ENCODE measurements around the gene TCF4. TPM values are rescaled to one million over a fixed set of nuclear protein-coding genes. Genes with fewer than 3 reads are reported as not detected.

TCF4 gene
- total and polyA plus RNA-seq, 4 donors = 4.3 to 15.3 (median 11.5) TPM

DNA sequence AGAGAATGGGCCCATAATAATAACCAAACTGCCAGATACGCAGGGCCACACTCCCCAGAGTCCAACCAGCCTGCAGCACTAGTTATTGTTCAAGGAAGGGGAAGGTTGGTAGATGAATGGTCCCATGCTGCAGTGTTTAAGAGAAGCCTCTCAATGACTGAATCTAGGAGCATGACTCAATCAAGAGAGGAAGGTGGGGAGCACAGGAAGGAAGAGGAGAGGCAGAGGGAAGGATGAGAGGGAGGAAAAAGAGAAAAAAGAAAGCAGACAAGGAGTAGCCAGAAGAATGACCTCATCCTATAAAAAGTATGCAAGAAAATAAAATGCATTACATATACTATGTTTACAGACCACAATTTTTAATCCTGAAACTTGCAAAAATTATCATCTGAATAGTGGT lies 174.5 kb downstream of the TCF4 start (continued):
- TF ChIP-seq, protein P1, sequence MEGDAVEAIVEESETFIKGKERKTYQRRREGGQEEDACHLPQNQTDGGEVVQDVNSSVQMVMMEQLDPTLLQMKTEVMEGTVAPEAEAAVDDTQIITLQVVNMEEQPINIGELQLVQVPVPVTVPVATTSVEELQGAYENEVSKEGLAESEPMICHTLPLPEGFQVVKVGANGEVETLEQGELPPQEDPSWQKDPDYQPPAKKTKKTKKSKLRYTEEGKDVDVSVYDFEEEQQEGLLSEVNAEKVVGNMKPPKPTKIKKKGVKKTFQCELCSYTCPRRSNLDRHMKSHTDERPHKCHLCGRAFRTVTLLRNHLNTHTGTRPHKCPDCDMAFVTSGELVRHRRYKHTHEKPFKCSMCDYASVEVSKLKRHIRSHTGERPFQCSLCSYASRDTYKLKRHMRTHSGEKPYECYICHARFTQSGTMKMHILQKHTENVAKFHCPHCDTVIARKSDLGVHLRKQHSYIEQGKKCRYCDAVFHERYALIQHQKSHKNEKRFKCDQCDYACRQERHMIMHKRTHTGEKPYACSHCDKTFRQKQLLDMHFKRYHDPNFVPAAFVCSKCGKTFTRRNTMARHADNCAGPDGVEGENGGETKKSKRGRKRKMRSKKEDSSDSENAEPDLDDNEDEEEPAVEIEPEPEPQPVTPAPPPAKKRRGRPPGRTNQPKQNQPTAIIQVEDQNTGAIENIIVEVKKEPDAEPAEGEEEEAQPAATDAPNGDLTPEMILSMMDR (IDR thresholded peaks at IDR 0.05; ENCODE audit: low read depth, low read length, missing input control) = no peak
- TF ChIP-seq HNF4A (conservative IDR thresholded peaks at IDR 0.05) (no peak), JUND (IDR thresholded peaks at IDR 0.05) (no peak)

DNA sequence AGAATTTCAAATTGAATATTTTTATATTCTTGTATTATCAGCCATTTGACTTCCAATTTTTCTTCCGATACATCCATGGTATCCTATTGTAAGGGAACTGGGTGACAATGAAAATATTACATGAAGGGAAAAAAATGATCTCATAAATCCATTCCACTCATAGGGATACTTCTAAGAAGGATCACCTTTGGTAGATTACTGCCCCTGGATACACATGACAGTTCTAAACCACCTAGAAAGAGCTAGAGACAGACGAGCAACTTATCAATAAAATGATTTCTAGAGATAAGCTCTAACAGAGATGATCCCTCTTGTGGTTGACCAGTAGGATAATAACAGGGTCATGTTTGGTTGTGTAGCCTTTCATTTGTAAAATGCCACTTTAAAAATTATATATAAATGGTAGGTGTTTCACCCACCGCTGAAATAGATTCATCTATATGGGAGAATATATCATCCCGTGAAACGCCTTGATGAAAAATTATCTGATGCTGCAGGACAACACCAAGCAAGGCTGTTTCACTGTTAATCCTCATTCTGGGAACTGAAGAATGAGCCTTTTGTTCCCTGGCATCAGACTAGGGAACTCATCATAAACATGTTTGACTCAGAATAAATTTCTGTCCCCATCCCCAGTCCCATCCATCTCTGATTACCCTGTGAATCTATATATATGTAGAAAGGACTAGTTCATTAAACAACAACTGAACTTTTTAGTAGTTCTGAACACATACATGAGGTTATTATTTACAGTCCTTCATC lies 180.0 kb downstream of the TCF4 start:
- WGBS = 91% methylated on average over 5 of the region's 5 CpGs
- H3K4me3 ChIP-seq (ENCODE audit: low read depth in 1 of 3, low read length in 3 of 3) = no peak overlapping the region
- H3K9ac ChIP-seq (ENCODE audit: low read depth in 1 of 2, low read length in 2 of 2) = no peak overlapping the region
- TF ChIP-seq FOXA2 (IDR thresholded peaks at IDR 0.05) (no peak), HNF4G (IDR thresholded peaks at IDR 0.05) (no peak), EGR1 (IDR thresholded peaks at IDR 0.05; ENCODE audit: low read depth in 2 of 2) (no peak), RAD21 (IDR thresholded peaks at IDR 0.05) (no peak), NR2F2 (IDR thresholded peaks at IDR 0.05) (no peak), JUND (IDR thresholded peaks at IDR 0.05) (no peak), SP1 (IDR thresholded peaks at IDR 0.05) (no peak), HNF4A (conservative IDR thresholded peaks at IDR 0.05) (no peak), RXRA (IDR thresholded peaks at IDR 0.05) (no peak), FOXA1 (IDR thresholded peaks at IDR 0.05) (no peak)
- TF ChIP-seq, protein P2, sequence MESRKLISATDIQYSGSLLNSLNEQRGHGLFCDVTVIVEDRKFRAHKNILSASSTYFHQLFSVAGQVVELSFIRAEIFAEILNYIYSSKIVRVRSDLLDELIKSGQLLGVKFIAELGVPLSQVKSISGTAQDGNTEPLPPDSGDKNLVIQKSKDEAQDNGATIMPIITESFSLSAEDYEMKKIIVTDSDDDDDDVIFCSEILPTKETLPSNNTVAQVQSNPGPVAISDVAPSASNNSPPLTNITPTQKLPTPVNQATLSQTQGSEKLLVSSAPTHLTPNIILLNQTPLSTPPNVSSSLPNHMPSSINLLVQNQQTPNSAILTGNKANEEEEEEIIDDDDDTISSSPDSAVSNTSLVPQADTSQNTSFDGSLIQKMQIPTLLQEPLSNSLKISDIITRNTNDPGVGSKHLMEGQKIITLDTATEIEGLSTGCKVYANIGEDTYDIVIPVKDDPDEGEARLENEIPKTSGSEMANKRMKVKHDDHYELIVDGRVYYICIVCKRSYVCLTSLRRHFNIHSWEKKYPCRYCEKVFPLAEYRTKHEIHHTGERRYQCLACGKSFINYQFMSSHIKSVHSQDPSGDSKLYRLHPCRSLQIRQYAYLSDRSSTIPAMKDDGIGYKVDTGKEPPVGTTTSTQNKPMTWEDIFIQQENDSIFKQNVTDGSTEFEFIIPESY (IDR thresholded peaks at IDR 0.05) = no peak
- TF ChIP-seq, protein P3, sequence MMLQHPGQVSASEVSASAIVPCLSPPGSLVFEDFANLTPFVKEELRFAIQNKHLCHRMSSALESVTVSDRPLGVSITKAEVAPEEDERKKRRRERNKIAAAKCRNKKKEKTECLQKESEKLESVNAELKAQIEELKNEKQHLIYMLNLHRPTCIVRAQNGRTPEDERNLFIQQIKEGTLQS (IDR thresholded peaks at IDR 0.05) = no peak
- no peaks in the 10 kb centered on the region for H3K4me1 ChIP-seq (ENCODE audit: control insufficient read depth in 4 of 4, insufficient read depth in 4 of 4, low read length in 3 of 4)
- no peaks in the 10 kb centered on the region for H3K36me3 ChIP-seq (ENCODE audit: control insufficient read depth in 4 of 4, insufficient read depth in 3 of 4, low read depth in 1 of 4, low read length in 3 of 4)
- no peaks in the 10 kb centered on the region for H3K9me3 ChIP-seq (ENCODE audit: control insufficient read depth in 4 of 4, low read length in 3 of 4)
- H3K27me3 ChIP-seq (ENCODE audit: control insufficient read depth in 4 of 4, insufficient read depth in 4 of 4, low read length in 3 of 4) = peaks cover 0 to 3% (median 0%) of the 10 kb centered on the region in 4 donors
- no peak for DNase-seq (ENCODE audit: low spot score)
- no peak overlapping the region for H3K27ac ChIP-seq (ENCODE audit: low read depth in 1 of 2, low read length in 2 of 2)

DNA sequence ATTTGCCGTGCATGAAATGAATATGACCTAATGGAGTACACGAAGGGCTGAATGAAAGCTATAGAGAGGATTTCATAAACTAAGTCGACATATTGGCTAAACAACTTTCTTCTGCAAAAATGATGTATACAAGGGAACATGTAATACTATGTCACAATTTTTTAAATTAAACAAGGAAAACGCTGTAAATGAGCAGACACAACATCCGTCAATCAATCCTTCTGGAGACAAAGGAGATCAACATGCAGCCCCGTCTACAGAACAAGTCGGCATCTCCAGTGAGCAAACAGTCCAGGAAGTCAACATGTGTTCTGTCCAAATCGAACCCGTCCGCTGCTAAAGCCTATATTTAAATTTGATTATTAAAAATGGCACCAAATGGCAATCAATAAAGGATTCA lies 180.8 kb downstream of the TCF4 start:
- H3K4me3 ChIP-seq (ENCODE audit: low read depth in 1 of 3, low read length in 3 of 3) = no peak overlapping the region
- H3K4me1 ChIP-seq (ENCODE audit: control insufficient read depth in 4 of 4, insufficient read depth in 4 of 4, low read length in 3 of 4) = no peaks in the 10 kb centered on the region
- peaks cover 0 to 3% (median 0%) of the 10 kb centered on the region in 4 donors for H3K27me3 ChIP-seq (ENCODE audit: control insufficient read depth in 4 of 4, insufficient read depth in 4 of 4, low read length in 3 of 4)
- no peak for DNase-seq (ENCODE audit: low spot score)
- WGBS = 78% methylated on average over 10 of the region's 10 CpGs
- H3K36me3 ChIP-seq (ENCODE audit: control insufficient read depth in 4 of 4, insufficient read depth in 3 of 4, low read depth in 1 of 4, low read length in 3 of 4) = no peaks in the 10 kb centered on the region
- no peak overlapping the region for H3K27ac ChIP-seq (ENCODE audit: low read depth in 1 of 2, low read length in 2 of 2)
- TF ChIP-seq TAF1 (conservative IDR thresholded peaks at IDR 0.05) = no peak
- no peaks in the 10 kb centered on the region for H3K9me3 ChIP-seq (ENCODE audit: control insufficient read depth in 4 of 4, low read length in 3 of 4)
- no peak overlapping the region for H3K9ac ChIP-seq (ENCODE audit: low read depth in 1 of 2, low read length in 2 of 2)
